IMR-90 (cell line): ENCODE measurements around the gene TMEM208. TPM values are rescaled to one million over a fixed set of nuclear protein-coding genes. Genes with fewer than 3 reads are reported as not detected.

ENCODE experiments used
- ATAC-seq: fragments of 200-7000 bp; cut with Tn5 transposase; 2 replicates; pipeline ENCODE4 v1.9.1; 2020; ENCODE audit warnings: low read depth, mild to moderate bottlenecking, moderate library complexity
- BruUV-seq: library from RNA; stranded (reverse); fragments of 400-500 nt; replicated peaks from 2 replicates; lab custom pipeline; 2021; lab: Mats Ljungman, UMichigan
- CTCF ChIA-PET: fragments of 300-600 bp; formaldehyde crosslinking; extraction: SDS; loops from one replicate; lab custom pipeline; 2021; ENCODE audit warnings: antibody characterized with exemption; lab: Yijun Ruan, JAX
- POLR2A ChIA-PET: fragments of 300-600 bp; sonication (Branson Sonifier 250); formaldehyde crosslinking; loops from one replicate; lab custom pipeline; 2022; ENCODE audit warnings: antibody characterized with exemption; ENCODE audit not compliant: unreplicated experiment; lab: Charles Lee
- DNase-seq: peaks from one replicate; pipeline ENCODE4 v3.0.0; 2013
- H2AFZ ChIP-seq: replicated peaks from 2 replicates; pipeline ENCODE3; 2013; ENCODE audit warnings: low read length, mild to moderate bottlenecking; ENCODE audit not compliant: poor library complexity
- H2AK5ac ChIP-seq: 2 replicates; pipeline ENCODE4 v1.6.1; 2013; ENCODE audit warnings: low read depth, low read length, inconsistent platforms
- H2AK9ac ChIP-seq: replicated peaks from 2 replicates; pipeline ENCODE3; 2013; ENCODE audit warnings: mild to moderate bottlenecking, low read depth, low read length, moderate library complexity; ENCODE audit not compliant: poor library complexity
- H2BK120ac ChIP-seq: 2 replicates; pipeline ENCODE4 v1.6.1; 2013; ENCODE audit warnings: low read depth, low read length, inconsistent platforms
- H2BK15ac ChIP-seq: 3 replicates; pipeline ENCODE4 v1.6.1; 2013; ENCODE audit warnings: low read depth, low read length, inconsistent platforms
- H2BK20ac ChIP-seq: 2 replicates; pipeline ENCODE4 v1.6.1; 2013; ENCODE audit warnings: low read depth, mild to moderate bottlenecking, inconsistent platforms, low read length, moderate library complexity
- H2BK5ac ChIP-seq: 2 replicates; pipeline ENCODE4 v1.6.1; 2013; ENCODE audit warnings: mild to moderate bottlenecking, low read depth, low read length, inconsistent platforms; ENCODE audit not compliant: poor library complexity, severe bottlenecking
- H3K14ac ChIP-seq: replicated peaks from 2 replicates; pipeline ENCODE4 v1.6.1; 2013; ENCODE audit warnings: low read depth, low read length, inconsistent platforms
- H3K18ac ChIP-seq: 2 replicates; pipeline ENCODE4 v1.6.1; 2013; ENCODE audit warnings: low read depth, low read length, control low read depth
- H3K23ac ChIP-seq: 2 replicates; pipeline ENCODE4 v1.6.1; 2013; ENCODE audit warnings: low read depth, low read length, inconsistent platforms
- H3K27ac ChIP-seq: 2 replicates; pipeline ENCODE4 v1.5.1; 2013; ENCODE audit warnings: mild to moderate bottlenecking, control low read depth, low read length; ENCODE audit not compliant: insufficient read depth
- H3K27me3 ChIP-seq: 2 replicates; pipeline ENCODE4 v1.6.1; 2013; ENCODE audit warnings: low read length; ENCODE audit not compliant: control insufficient read depth, insufficient read depth
- H3K36me3 ChIP-seq: 2 replicates; pipeline ENCODE4 v1.6.1; 2013; ENCODE audit warnings: low read length, mixed read lengths; ENCODE audit not compliant: control insufficient read depth, insufficient read depth
- H3K4ac ChIP-seq: 2 replicates; pipeline ENCODE4 v1.6.1; 2013; ENCODE audit warnings: low read depth, low read length, inconsistent platforms
- H3K4me1 ChIP-seq: 2 replicates; pipeline ENCODE4 v1.6.1; 2013; ENCODE audit warnings: low read length, mixed read lengths; ENCODE audit not compliant: control insufficient read depth, insufficient read depth
- H3K4me2 ChIP-seq: 2 replicates; pipeline ENCODE4 v1.6.1; 2013; ENCODE audit warnings: low read depth, mild to moderate bottlenecking, control low read depth, low read length, moderate library complexity
- H3K4me3 ChIP-seq: 2 replicates; pipeline ENCODE4 v1.5.1; 2013; ENCODE audit warnings: low read depth, mild to moderate bottlenecking, control low read depth, low read length, moderate library complexity; ENCODE audit not compliant: insufficient read depth
- H3K56ac ChIP-seq: 2 replicates; pipeline ENCODE4 v1.6.1; 2013; ENCODE audit warnings: low read length, inconsistent platforms; ENCODE audit not compliant: insufficient read depth; ENCODE audit errors: extremely low read depth
- H3K79me1 ChIP-seq, 2 experiments: 2 replicates each; pipeline ENCODE4 v1.6.1; 2013; ENCODE audit warnings: low read length in 2 of 2, inconsistent platforms in 1 of 2, low read depth in 1 of 2
- H3K9ac ChIP-seq: 2 replicates; pipeline ENCODE4 v1.6.1; 2013; ENCODE audit warnings: low read depth, low read length, control low read depth
- H3K9me1 ChIP-seq: 2 replicates; pipeline ENCODE4 v1.6.1; 2013; ENCODE audit warnings: low read length, inconsistent platforms; ENCODE audit not compliant: insufficient read depth
- H3K9me3 ChIP-seq: 2 replicates; pipeline ENCODE4 v1.6.1; 2013; ENCODE audit warnings: low read length; ENCODE audit not compliant: control insufficient read depth, insufficient read depth
- H4K20me1 ChIP-seq: 2 replicates; pipeline ENCODE4 v1.6.1; 2013; ENCODE audit warnings: low read length, inconsistent platforms; ENCODE audit not compliant: insufficient read depth
- H4K5ac ChIP-seq: 2 replicates; pipeline ENCODE4 v1.6.1; 2013; ENCODE audit warnings: mild to moderate bottlenecking, low read depth, low read length, control low read depth
- H4K8ac ChIP-seq, 2 experiments: 2 replicates each; pipeline ENCODE4 v1.6.1; 2013; ENCODE audit warnings: low read depth in 2 of 2, low read length in 2 of 2, control low read depth in 1 of 2, inconsistent platforms in 1 of 2
- H4K91ac ChIP-seq: 2 replicates; pipeline ENCODE4 v1.6.1; 2013; ENCODE audit warnings: low read depth, low read length, inconsistent platforms; ENCODE audit not compliant: insufficient read depth
- BHLHE40 ChIP-seq: fragments of 150-350 bp; IDR thresholded peaks from 2 replicates; pipeline ENCODE4 v1.6.1; 2016; ENCODE audit warnings: mild to moderate bottlenecking, low read depth, low read length
- CEBPB ChIP-seq: IDR thresholded peaks from 2 replicates; pipeline ENCODE4 v1.6.1; 2012; ENCODE audit warnings: low read depth, low read length, improper control_type of control experiment
- CHD1 ChIP-seq: IDR thresholded peaks from 2 replicates; pipeline ENCODE4 v1.6.1; 2012; ENCODE audit warnings: low read depth, low read length, improper control_type of control experiment
- MAFK ChIP-seq: IDR thresholded peaks from 2 replicates; pipeline ENCODE4 v1.6.1; 2012; ENCODE audit warnings: low read depth, low read length, improper control_type of control experiment
- MAZ ChIP-seq: IDR thresholded peaks from 2 replicates; pipeline ENCODE4 v1.6.1; 2012; ENCODE audit warnings: low read depth, mild to moderate bottlenecking, low read length, improper control_type of control experiment, moderate library complexity, borderline replicate concordance
- NFE2L2 ChIP-seq: fragments of 150-350 bp; IDR thresholded peaks from 2 replicates; pipeline ENCODE4 v1.6.1; 2016; ENCODE audit warnings: low read depth, mild to moderate bottlenecking, low read length
- RAD21 ChIP-seq: IDR thresholded peaks from 2 replicates; pipeline ENCODE4 v1.6.1; 2012; ENCODE audit warnings: low read length, improper control_type of control experiment
- SMC3 ChIP-seq: fragments of 150-350 bp; IDR thresholded peaks from 2 replicates; pipeline ENCODE4 v1.6.1; 2016; ENCODE audit warnings: low read depth, mild to moderate bottlenecking, antibody characterized with exemption, low read length, moderate library complexity
- USF2 ChIP-seq: fragments of 150-350 bp; IDR thresholded peaks from 2 replicates; pipeline ENCODE4 v1.6.1; 2017; ENCODE audit warnings: mild to moderate bottlenecking, antibody characterized with exemption, low read length, low read depth
- whole genome bisulfite sequencing, 2 experiments: methylation state at CpG; one replicate each; pipeline versions ENCODE4 v1.1.5 to v1.1.7; 2013; ENCODE audit warnings: missing lambda C conversion rate in 2 of 2; ENCODE audit not compliant: insufficient read length in 1 of 2; ENCODE audit errors: extremely low coverage in 2 of 2; 5-methylcytosine and 5-hydroxymethylcytosine counted together
- dilution Hi-C: fragments of 300-500 bp; cut with HindIII; formaldehyde crosslinking; loops from one replicate; pipeline ENCODE4 v1.14.3; 2018; ENCODE audit warnings: low sequenced_read_pairs; ENCODE audit not compliant: unreplicated experiment
- in situ Hi-C: fragments of 300-500 bp; cut with MboI; formaldehyde crosslinking; loops from 3 replicates; pipeline ENCODE4 v1.14.3; 2019; ENCODE audit warnings: low sequenced_read_pairs, inconsistent platforms, mixed read lengths
- intact Hi-C: fragments of 100-400 bp; cut with micrococcal nuclease; formaldehyde crosslinking; loops from 2 replicates; pipeline ENCODE4 v1.10.0; 2022
- polyA plus RNA-seq, 3 experiments: library from polyadenylated mRNA; depleted of rRNA; stranded (reverse); fragments of >200 nt; gene quantifications; 2 replicates each; pipeline ENCODE4 v1.2.3, GENCODE V29; 2012; ENCODE audit warnings: low replicate concordance in 1 of 3
- total RNA-seq: library from RNA; depleted of rRNA; stranded (reverse); fragments of >200 nt; gene quantifications from 2 replicates; pipeline ENCODE4 v1.2.3, GENCODE V29; 2012

TMEM208 gene
- total and polyA plus RNA-seq, 2 of the 4 experiments (the other 2 are of a cell fraction): 65.6 to 66.5 TPM

- no peak overlapping the region for H3K23ac ChIP-seq
- no peak overlapping the region for H2AK5ac ChIP-seq
- no peaks in the 10 kb centered on the region for H3K27me3 ChIP-seq
- BruUV-seq: no TSS peak
- no peak overlapping the region for H3K4ac ChIP-seq
- no peak for TF ChIP-seq CHD1
- no peak for TF ChIP-seq BHLHE40
- no peak for TF ChIP-seq MAFK
- TF ChIP-seq USF2: no peak
- no peak for TF ChIP-seq CEBPB
- no peak for TF ChIP-seq NFE2L2
- no peak for TF ChIP-seq SMC3
- no peak for TF ChIP-seq MAZ
- no peak for TF ChIP-seq RAD21
- H4K91ac ChIP-seq: no peak overlapping the region
- in situ Hi-C loops: no loop called here
- DNase-seq (no peak), ATAC-seq (no peak)
- no peak overlapping the region for H3K18ac ChIP-seq
- H2BK120ac ChIP-seq: no peak overlapping the region
- H4K8ac ChIP-seq: no peak overlapping the region
- H3K36me3 ChIP-seq: no peaks in the 10 kb centered on the region
- H3K9me3 ChIP-seq: no peaks in the 10 kb centered on the region
- peak overlapping the region; percentile 23 for H2AFZ ChIP-seq
- H2AK9ac ChIP-seq: peak overlapping the region; percentile 29
- peaks cover 20% of the 10 kb centered on the region for H3K9me1 ChIP-seq
- H3K14ac ChIP-seq: no peak overlapping the region
- H4K5ac ChIP-seq: no peak overlapping the region
- H3K27ac ChIP-seq: no peak overlapping the region
- H2BK20ac ChIP-seq: no peak overlapping the region
- no peak overlapping the region for H2BK5ac ChIP-seq
- intact Hi-C loops: loop anchor here (10.0 kb wide), 1 partner anchor 172 kb away; no protein-coding TSS in a partner anchor
- dilution Hi-C loops: no loop called here
- no peak overlapping the region for H3K4me3 ChIP-seq
- CTCF ChIA-PET: no interaction called here
- H4K20me1 ChIP-seq: peaks cover 6% of the 10 kb centered on the region
- no peak overlapping the region for H3K9ac ChIP-seq
- H3K4me1 ChIP-seq: peaks cover 13% of the 10 kb centered on the region
- H3K79me1 ChIP-seq: peaks cover 13 to 17% of the 10 kb centered on the region in 2 experiments
- H3K56ac ChIP-seq: no peak overlapping the region
- 24% methylated on average over 2 of the region's 5 CpGs; no CpG with 5 or more reads in 1 of the 2 experiments for WGBS, 2 experiments
- 0 out of 2 replicates have a peak overlapping the region, but pooled peaks have one; percentile 9 for H3K4me2 ChIP-seq
- H2BK15ac ChIP-seq: no peak overlapping the region
- POLR2A ChIA-PET: no interaction called here
These were observed 40.4 kb upstream of the TMEM208 start for GRCh38 chr16:67186550-67186950.
